CD4-positive, alpha-beta T cell (primary cell): ENCODE data around the gene EGR2. TPM values are rescaled to one million over a fixed set of nuclear protein-coding genes. Genes with fewer than 3 reads are reported as not detected.

ENCODE experiments used
- ATAC-seq: fragments of 200-7000 bp; cut with Tn5 transposase; one replicate; pipeline ENCODE4 v1.10.0; 2022; ENCODE audit warnings: mild to moderate bottlenecking; ENCODE audit not compliant: poor library complexity
- CTCF ChIA-PET: fragments of 350-600 bp; sonication (Branson Sonifier 250); formaldehyde crosslinking; loops from one replicate; lab custom pipeline; 2021; ENCODE audit warnings: antibody characterized with exemption, inconsistent platforms; lab: Charles Lee
- POLR2A ChIA-PET: fragments of 350-600 bp; sonication (Branson Sonifier 250); formaldehyde crosslinking; loops from one replicate; lab custom pipeline; 2021; ENCODE audit warnings: antibody characterized with exemption, inconsistent platforms; lab: Charles Lee
- DNase-seq, 14 experiments: peaks; one replicate each; pipeline ENCODE4 v3.0.0-alpha.2; 2013 to 2020; ENCODE audit warnings: mixed read lengths in 2 of 14
- H3K27ac ChIP-seq, 2 donors: one replicate each; pipeline versions ENCODE4 v1.5.1 to v1.7.0; 2013; ENCODE audit warnings: low read length in 2 of 2, low read depth in 1 of 2, mild to moderate bottlenecking in 1 of 2
- H3K27me3 ChIP-seq, 2 experiments: 1 replicate in 1 of 2; 2 replicates in 1 of 2; pipeline versions ENCODE4 v1.6.1 to v1.7.0; 2013; ENCODE audit warnings: low read length in 2 of 2, control low read depth in 1 of 2, mild to moderate bottlenecking in 1 of 2, moderate library complexity in 1 of 2; ENCODE audit not compliant: insufficient read depth in 2 of 2, control insufficient read depth in 1 of 2
- H3K36me3 ChIP-seq: one replicate; pipeline ENCODE4 v1.6.1; 2013; ENCODE audit warnings: low read length, control low read depth; ENCODE audit not compliant: insufficient read depth
- H3K4me1 ChIP-seq: one replicate; pipeline ENCODE4 v1.6.1; 2013; ENCODE audit warnings: low read length, control low read depth; ENCODE audit not compliant: insufficient read depth
- H3K4me3 ChIP-seq: one replicate; pipeline ENCODE4 v1.5.1; 2013; ENCODE audit warnings: mild to moderate bottlenecking, low read length, moderate library complexity
- H3K9me3 ChIP-seq, 2 experiments: 1 replicate in 1 of 2; 2 replicates in 1 of 2; pipeline versions ENCODE4 v1.6.1 to v1.7.0; 2013; ENCODE audit warnings: low read length in 2 of 2, mild to moderate bottlenecking in 2 of 2, control low read depth in 1 of 2, moderate library complexity in 1 of 2; ENCODE audit not compliant: control insufficient read depth in 1 of 2, insufficient read depth in 1 of 2
- H3K27ac Mint-ChIP-seq: one replicate; pipeline ENCODE4 v1.8.0; 2020; ENCODE audit warnings: mixed read lengths
- H3K27me3 Mint-ChIP-seq: one replicate; pipeline ENCODE4 v1.8.0; 2021; ENCODE audit warnings: mixed read lengths
- H3K36me3 Mint-ChIP-seq: one replicate; pipeline ENCODE4 v1.8.0; 2021; ENCODE audit warnings: low read depth, mixed read lengths
- H3K4me1 Mint-ChIP-seq: one replicate; pipeline ENCODE4 v1.8.0; 2021; ENCODE audit warnings: low read depth, mixed read lengths
- H3K4me3 Mint-ChIP-seq: one replicate; pipeline ENCODE4 v1.8.0; 2020; ENCODE audit warnings: mild to moderate bottlenecking, mixed read lengths
- H3K9me3 Mint-ChIP-seq: one replicate; pipeline ENCODE4 v1.8.0; 2020; ENCODE audit warnings: mixed read lengths
- CTCF ChIP-seq: fragments of 200-600 bp; IDR thresholded peaks from one replicate; pipeline ENCODE4 v1.8.0; 2022; ENCODE audit warnings: antibody characterized with exemption, mild to moderate bottlenecking
- intact Hi-C, 2 experiments: fragments of 100-400 bp; cut with DNase I in 1 of 2; cut with micrococcal nuclease in 1 of 2; formaldehyde crosslinking; loops; one replicate each; pipeline versions ENCODE4 v1.15.1 to v1.9.0; 2023 to 2025; cut with DNase I, micrococcal nuclease
- total RNA-seq, 174 experiments: library from RNA in 2 of 174; stranded (reverse) in 2 of 174; gene quantifications; one replicate each; pipeline ENCODE4 v1.2.3 and lab custom pipeline; 2021 to 2026

Gene EGR2
- total RNA-seq, 2 experiments from 2014 or later, result 3.2 to 5.4 TPM

- Mint-ChIP-seq H3K27me3 (no peaks in the 10 kb centered on the region), H3K27ac (no peak overlapping the region), H3K4me3 (no peak overlapping the region), H3K36me3 (no peaks in the 10 kb centered on the region), H3K9me3 (no peaks in the 10 kb centered on the region), H3K4me1 (peaks cover 8% of the 10 kb centered on the region)
- ChIA-PET POLR2A (no interaction called here), CTCF (no interaction called here)
- TF ChIP-seq CTCF, result no peak
- intact Hi-C loops, result no loop called here
- DNase-seq, result peak in 2 of 14 experiments; percentile 2 to 16
- Histone ChIP-seq H3K27ac (no peak overlapping the region), H3K36me3 (no peaks in the 10 kb centered on the region), H3K4me3 (no peak overlapping the region), H3K4me1 (no peaks in the 10 kb centered on the region), H3K9me3 (no peaks in the 10 kb centered on the region), H3K27me3 (no peaks in the 10 kb centered on the region)
- ATAC-seq, result no peak
Observed at GRCh38 chr10:62860946-62861345, 44.8 kb upstream of the EGR2 start.

- H3K4me3 Mint-ChIP-seq, result no peak overlapping the region
- POLR2A ChIA-PET, result no interaction called here
Observed at GRCh38 chr10:62858364-62858763, 42.2 kb upstream of the EGR2 start.

GRCh38 chr10:62856021-62856420 is 39.9 kb upstream of the EGR2 start:
- Histone ChIP-seq H3K4me3 (no peak overlapping the region), H3K36me3 (no peaks in the 10 kb centered on the region), H3K4me1 (peaks cover 13% of the 10 kb centered on the region), H3K27ac (no peak overlapping the region), H3K9me3 (no peaks in the 10 kb centered on the region), H3K27me3 (peaks cover 0 to 4% of the 10 kb centered on the region in 2 experiments)
- Mint-ChIP-seq H3K9me3 (no peaks in the 10 kb centered on the region), H3K4me1 (peaks cover 18% of the 10 kb centered on the region), H3K27me3 (peaks cover 10% of the 10 kb centered on the region), H3K36me3 (no peaks in the 10 kb centered on the region), H3K4me3 (no peak overlapping the region), H3K27ac (no peak overlapping the region)
- POLR2A ChIA-PET, result no interaction called here
- DNase-seq (peak in 3 of 14 experiments; percentile 17 to 45 (median 29)), ATAC-seq (peak; percentile 48)
- intact Hi-C loops, result no loop called here
- CTCF ChIA-PET, result no interaction called here
- no peak for TF ChIP-seq CTCF

More at GRCh38 chr10:62858364-62858763, 42.2 kb upstream of the EGR2 start:
- Histone ChIP-seq H3K9me3 (no peaks in the 10 kb centered on the region), H3K4me1 (peaks cover 7% of the 10 kb centered on the region), H3K4me3 (no peak overlapping the region), H3K36me3 (no peaks in the 10 kb centered on the region), H3K27me3 (peaks cover 0 to 4% of the 10 kb centered on the region in 2 experiments), H3K27ac (no peak overlapping the region)
- DNase-seq (no peak), ATAC-seq (no peak)
- TF ChIP-seq CTCF, result no peak
- peaks cover 10% of the 10 kb centered on the region for H3K27me3 Mint-ChIP-seq
- H3K4me1 Mint-ChIP-seq, result peaks cover 15% of the 10 kb centered on the region
- H3K27ac Mint-ChIP-seq, result no peak overlapping the region
- CTCF ChIA-PET, result no interaction called here
- no peaks in the 10 kb centered on the region for H3K36me3 Mint-ChIP-seq
- H3K9me3 Mint-ChIP-seq, result no peaks in the 10 kb centered on the region
- intact Hi-C loops, result no loop called here
